ENCODE results near the gene ARHGAP44.
"Not testable (repeated sequence)": the region's sequence is repeated elsewhere in the genome, so short reads cannot be mapped to it uniquely, and the experiment has no call there.

ARHGAP44 gene

DNA sequence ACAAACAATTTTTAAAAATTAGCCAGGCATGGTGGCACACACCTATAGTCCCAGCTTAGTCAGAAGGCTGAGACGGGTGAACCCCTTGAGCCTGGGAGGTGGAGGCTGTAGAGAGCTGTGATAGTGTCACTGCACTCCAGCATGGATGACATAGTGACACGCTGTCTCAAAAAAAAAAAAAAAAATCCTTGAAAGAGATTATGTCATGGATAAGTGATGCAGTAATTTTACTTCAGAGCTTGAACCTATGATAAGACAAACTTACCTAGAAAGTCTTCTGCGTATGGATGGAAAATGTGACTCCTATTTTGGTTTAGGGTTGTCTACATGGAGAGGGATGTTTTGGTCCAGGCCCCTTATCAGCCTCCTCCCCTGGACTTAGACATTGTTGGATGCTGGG, 176.7 kb downstream of the ARHGAP44 start:
- DNase-seq = no peak

DNA sequence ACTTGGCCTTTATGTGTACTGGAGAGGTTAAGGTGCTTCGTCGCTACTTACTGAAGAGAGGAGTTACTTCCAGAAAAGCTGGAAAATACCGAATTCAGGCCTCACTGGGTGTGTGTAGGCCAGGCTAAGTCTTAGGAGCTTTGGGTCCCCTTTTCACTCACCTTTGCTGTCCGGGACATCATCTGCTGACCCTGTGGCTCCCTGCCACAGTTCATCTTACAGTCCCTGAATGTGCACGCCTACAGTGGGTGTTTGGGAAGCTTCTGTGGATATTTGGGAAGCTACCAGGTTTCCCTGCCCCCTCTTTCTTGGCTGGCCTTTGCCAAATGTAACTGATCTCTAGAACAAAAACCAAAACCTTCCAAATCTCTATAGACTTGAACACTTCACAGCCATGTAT, 177.1 kb downstream of the ARHGAP44 start:
- DNase-seq = no peak

DNA sequence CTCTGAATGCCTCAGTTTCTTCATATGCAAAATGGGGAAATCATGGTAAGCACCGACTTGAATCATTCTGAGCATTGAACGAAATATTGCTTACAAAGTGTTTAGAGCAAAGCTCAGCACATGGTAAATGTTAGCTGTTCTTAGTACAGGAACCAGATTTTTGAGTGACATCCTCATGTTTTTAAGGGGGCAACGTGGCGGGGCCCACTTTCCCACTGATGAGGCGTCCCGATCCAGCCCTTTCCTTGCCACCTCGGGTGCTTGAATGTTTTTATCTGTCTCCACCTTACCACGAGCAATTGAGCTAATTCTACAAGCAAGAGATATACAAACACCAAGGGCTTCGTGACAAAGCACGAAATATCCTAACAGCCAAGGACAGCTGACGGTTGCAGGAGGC, 178.7 kb downstream of the ARHGAP44 start:
- no peak for DNase-seq

DNA sequence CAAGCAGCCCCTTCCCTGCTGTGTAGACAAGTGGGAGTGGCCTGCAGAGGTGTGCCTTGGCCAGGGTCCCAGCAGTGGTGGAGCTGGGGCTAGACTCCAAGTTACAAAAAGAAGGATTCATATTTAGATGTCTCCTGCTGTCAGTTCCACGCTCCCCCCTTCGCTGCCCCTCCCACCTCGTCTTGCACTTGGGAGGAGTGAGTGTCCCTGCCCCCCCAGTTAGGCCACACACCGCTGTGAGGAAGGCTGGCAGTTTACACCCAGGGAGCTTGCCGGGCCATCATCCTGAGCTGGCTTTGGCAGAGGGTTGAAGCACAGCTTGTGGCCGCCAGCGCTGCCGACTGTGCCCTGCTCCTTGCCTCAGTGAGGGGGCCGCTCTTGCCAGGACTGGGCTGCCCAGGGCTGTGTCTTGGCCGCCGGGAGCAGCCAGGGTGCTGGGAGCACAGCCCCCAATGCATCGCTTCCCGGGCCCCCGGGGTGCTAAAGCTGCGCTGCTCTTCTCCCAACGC, 184.3 kb downstream of the ARHGAP44 start:
- DNase-seq = no peak

DNA sequence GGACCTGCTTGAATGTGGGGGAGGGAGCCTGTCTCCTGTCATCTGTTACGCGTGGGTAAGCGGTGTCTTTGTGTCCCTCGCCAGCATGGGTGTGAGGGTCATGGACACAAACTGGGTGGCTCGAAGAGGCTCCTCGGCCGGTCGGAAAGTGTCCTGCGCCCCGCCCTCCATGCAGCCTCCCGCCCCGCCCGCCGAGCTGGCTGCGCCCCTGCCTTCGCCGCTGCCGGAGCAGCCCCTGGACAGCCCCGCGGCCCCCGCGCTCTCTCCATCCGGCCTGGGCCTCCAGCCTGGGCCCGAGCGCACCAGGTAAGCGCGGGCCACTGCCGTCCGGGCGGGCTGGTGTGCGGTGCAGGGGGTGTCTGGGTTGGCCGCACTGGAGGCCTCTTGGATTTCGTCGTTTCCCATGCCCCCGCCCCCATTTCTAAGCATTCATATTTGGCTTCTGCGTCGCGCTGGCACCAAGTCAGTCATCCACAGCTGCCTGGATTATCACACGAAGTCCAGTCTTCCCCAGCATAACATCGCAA, 184.8 kb downstream of the ARHGAP44 start:
- no peak for DNase-seq

DNA sequence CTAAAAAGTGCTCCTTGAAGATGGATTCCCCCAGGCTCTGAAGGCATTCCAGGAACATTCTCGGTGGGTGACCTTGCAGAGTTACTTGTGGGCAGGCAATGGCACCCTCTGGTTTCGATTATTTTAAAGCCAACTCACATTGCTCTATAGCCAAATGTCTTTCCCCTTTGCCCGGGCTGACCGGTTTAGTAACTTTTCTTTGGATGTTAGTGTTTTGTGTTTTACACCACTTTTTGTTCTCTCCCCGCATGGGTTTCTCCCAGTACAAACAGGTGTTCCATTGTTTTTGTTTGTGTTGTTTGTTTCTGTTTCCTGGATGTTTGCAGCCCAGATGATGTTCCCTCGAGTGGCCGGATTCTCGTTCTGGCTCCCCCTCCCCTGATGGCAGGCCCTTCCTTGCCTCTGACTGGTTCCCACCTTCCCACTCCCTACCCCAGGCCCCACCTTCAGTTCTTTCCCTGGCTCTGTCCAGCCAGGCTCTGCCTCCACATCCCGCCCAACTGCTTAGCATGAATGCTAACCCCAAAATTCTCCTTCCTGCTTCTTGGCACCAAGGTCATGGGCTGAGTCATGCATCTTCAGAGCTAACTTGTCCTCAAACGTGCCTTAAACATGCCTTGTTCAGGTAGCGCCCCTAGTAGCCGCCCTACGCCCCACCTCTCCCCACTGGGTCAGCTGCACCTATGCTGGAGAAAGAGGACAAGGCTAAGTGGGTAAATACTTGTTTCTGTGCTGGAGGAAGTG, 187.9 kb downstream of the ARHGAP44 start:
- no peak for DNase-seq

DNA sequence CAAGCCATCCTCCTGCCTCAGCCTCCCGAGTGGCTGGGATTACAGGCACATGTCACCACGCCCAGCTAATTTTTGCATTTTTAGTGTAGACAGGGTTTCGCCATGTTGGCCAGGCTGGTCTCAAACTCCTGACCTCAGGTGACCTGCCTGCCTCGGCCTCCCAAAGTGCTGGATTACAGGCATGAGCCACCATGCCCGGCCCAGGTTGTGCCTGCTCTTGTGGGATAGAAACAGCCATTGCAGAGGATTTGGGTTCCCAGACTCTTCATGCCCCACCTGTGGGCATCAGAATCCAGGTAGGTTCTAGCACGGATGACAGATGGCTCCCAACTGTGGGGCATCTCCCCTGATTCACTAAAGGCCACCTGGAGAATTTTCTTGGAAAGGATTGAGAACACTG, 189.5 kb downstream of the ARHGAP44 start:
- DNase-seq = not testable (repeated sequence)

DNA sequence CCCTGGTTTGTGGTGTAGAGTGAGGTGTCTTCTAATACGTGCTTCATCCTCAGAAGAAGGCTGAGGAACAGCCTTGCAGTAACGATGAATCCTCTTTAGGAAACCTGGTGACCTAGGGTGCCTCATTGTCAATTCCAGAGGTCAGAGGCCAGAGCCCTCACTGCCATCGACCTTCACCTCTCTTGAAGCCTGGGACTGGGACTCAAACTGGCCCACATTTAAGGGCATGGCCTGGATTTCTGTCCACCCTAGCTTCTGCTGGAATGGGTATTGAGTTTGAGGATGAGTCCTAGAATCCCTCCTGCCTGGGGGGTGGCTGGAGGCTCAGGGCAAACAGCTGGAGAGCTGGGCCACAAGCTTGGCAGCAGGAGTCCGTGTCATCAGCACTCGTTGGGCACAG, 189.9 kb downstream of the ARHGAP44 start:
- no peak for DNase-seq

DNA sequence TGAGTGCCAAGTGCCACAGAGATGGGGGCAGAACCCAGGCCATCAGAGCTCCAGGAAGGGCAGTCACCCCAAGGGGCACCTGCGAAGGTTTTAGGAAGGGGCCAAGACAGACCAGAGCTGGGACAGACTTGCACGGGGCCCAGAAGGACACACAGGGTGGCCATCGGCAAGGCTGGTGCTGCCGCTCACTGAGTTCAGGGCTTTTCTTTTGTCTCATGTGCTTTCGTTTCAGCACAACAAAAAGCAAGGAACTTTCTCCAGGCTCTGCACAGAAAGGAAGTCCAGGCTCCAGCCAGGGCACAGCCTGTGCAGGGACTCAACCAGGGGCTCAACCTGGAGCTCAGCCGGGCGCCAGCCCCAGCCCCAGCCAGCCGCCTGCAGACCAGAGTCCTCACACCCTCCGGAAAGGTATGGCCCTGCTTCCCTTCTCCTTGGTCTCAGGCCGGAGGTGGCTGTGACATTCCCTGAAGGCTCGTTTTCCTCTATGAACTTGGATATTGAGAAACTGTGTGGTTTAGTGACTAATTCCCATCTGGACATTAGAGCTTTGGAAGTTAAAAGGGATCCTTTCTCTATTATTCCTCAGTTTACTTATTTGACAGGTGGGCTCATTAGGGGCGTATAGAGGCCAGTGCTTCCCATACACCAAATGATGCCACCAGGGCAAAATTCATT, 190.7 kb downstream of the ARHGAP44 start:
- DNase-seq = no peak

DNA sequence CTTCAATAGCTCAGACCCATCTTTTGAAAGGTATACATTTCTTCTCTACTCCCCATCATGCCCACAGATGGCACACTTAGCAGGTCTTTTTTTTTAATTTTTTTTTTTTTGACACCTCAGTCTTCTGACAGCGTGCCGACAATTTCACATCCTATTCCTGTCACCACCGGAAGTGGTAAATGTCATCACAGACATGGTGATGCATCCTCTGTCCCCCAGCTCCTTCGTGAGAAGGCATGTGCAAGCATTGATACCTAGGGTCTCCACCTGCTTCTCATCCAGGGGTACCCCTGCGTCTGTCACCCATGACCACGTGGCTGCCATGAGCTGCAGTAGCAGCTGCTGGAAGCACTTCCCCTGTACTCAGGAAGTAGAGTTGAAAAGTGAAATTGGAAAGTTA, 192.9 kb downstream of the ARHGAP44 start:
- no peak for DNase-seq

DNA sequence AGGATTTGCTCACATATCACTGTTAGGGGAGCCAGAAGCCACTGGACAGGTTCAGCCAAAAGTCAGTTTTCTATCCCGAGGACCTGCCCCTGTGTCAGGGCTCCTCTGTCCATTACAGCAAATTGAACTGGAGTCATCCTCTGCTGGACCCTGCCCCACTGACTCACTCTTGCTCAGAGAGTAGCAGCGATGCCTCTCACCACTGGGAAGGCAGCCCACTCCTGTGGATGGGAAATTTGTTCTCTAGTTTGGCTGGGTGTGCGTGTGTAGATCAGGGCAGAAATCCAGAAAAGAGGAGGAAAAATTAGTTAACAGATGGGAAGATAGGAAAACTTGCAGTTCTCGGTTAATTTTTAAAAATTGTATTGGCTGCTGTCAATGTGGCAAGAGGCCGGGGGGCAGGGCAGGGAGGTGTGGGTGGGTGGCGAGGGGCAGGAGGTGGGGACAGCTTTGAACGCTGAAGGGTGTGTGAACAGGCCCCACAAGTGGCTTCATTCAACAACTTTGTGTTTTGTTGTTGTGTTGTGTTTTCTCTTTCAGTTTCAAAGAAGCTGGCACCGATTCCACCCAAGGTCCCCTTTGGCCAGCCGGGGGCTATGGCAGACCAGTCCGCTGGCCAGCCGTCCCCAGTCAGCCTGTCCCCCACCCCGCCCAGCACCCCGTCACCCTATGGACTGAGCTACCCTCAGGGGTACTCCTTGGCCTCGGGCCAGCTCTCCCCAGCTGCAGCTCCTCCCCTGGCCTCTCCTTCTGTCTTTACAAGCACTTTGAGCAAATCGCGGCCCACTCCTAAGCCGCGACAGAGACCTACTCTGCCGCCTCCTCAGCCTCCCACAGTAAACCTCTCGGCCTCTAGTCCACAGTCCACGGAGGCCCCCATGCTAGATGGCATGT, 194.9 kb downstream of the ARHGAP44 start:
- DNase-seq = no peak

DNA sequence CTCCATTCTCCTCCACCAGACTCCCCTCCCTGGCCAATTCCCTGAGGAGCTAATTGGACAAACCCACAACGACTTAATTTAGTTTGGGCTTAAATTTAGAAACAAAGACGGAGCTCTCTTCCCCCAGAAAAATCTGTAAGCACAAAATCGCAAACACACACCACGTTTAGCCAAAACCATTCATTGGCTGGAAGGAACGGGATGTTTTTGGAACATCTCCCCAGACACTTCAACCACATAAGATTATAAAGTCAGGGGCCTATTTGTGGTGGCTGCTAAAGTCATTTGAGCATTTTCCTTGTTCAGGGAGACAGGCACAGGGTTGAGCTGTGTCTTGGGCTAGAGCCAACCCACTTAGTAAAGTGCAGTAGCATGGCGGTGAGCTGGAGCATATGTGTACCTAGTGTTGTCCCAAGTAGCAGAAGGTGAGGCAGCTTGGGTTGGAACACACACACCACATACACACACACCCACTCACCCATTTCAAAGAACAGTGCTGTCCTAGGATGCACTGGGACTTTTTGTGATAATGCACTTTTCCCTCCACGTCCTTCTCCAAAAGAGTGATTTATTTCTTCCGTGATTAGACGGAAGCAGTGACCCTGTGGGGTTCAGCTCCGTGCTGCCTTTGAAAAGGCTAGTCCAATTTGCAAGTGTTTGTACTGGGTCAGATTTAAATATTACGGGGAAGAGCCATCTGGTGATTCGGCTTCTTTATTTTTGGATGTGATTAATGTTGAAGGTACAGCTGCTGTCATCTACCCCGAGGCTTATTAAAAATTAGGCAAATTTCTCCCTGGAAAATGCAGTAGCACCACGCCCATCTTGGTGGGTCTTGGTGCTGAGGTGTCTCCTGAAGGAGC, 196.4 kb downstream of the ARHGAP44 start:
- DNase-seq = no peak

DNA sequence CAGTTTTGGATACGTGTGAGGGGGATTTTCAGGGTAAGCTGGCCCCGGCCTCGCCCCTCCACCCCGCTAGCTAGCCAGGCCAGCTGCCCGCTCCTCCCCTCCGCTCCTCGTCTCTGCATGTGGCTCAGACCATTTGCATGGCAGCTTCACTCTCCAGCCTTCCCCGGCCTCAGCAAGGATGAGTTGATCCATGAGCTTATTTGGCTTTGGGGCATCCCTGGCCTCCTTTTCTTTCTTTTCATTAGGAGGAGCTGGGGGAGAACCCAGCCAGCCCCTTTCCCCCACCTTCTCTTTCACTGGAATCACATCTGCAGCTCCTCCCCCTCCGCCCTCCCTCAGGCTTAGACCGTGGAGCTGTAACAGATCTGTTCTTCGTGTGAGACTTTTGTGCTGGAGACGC, 197.8 kb downstream of the ARHGAP44 start:
- DNase-seq = no peak

DNA sequence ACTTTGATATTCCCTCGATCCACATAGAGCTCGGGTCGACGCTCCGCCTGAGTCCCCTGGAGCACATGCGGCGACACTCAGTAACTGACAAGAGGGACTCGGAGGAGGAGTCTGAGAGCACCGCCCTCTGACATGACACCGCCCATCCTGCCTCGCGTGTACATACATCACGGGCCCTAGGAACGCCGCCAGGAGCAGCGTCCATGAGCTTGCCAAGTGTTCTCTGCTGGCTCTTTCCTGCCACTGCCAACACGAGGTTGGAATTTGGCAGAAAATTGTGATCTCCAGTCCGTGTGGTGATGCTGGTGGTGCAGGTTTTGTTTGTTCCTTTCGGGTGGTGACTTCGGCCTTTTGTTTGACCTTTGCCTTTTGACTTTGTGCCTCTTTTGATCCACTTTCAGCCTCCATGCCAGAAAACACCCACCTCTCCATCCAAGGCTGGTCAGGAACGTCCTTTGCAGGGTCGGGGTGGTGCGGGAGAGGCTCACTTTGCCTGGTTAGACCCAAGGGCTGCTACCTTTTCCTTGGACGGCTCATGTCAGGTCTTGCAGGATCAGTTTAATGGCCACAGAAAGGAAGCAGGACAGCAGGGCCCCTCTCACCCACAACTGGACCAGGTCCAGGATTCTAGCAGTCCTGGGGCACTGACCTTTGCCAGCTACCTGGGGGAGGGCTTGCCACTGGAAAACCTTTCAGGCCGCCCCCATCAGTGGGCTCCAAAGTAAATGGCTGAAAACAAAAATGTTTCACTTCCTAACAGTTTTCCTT, 200.9 kb downstream of the ARHGAP44 start:
- DNase-seq = no peak

DNA sequence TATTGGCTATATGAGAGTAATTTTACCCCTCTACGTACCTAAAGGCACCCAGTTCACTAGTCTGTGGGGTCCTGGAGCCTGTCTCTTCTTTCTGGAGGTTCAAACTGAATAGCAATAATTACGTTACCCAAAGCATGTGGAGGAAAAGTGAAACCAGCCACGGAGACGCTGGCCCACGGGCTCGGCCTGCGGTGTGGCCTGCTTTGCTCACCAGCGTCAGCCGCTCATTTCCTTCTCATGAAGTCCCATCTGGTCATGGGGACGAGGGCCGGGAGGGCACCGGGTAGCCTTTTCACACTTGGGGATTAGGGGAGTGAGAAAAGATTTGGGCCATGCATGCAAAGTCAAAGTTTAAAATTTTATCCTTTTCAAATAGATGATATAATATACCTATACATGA, 201.6 kb downstream of the ARHGAP44 start:
- DNase-seq = no peak

DNA sequence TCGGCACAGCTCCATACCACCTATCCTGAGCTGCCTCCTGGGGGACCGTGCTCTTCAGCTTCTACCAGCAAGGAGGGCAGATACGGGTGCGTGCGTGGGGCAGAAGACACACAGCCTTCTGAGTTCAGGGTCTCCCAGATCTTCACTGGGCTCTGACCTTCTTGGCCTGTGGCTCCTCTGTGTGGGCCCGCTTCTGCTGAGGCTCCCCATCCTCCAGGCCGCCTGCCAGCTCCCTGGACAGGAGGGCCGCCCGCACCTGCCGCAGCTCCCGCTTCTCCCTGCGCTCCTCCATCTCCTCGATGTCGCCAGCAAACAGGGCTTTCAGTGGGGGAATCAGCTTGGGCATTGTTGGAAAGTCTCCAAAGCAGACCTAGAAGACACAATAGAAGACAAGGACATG, 203.4 kb downstream of the ARHGAP44 start:
- no peak for DNase-seq

DNA sequence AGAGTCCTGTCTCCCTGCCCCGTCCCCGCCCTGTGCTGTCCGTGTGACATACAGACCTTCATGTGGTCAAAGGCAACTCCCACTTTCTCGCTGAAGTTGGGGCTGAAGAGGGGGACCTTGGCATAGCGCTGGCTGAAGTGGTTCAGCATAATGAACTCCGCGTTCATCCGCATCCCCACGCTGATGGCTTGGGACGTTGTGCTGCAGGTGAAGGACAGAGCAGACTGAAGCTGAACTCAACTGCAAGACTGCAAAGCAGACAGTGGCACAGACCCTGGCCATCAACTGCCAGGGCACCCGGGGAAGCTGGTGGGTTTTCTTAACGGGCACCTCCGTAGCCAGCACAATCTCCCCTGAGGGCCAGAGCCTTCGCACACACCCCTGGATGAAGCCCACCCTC, 204.3 kb downstream of the ARHGAP44 start:
- no peak for DNase-seq

DNA sequence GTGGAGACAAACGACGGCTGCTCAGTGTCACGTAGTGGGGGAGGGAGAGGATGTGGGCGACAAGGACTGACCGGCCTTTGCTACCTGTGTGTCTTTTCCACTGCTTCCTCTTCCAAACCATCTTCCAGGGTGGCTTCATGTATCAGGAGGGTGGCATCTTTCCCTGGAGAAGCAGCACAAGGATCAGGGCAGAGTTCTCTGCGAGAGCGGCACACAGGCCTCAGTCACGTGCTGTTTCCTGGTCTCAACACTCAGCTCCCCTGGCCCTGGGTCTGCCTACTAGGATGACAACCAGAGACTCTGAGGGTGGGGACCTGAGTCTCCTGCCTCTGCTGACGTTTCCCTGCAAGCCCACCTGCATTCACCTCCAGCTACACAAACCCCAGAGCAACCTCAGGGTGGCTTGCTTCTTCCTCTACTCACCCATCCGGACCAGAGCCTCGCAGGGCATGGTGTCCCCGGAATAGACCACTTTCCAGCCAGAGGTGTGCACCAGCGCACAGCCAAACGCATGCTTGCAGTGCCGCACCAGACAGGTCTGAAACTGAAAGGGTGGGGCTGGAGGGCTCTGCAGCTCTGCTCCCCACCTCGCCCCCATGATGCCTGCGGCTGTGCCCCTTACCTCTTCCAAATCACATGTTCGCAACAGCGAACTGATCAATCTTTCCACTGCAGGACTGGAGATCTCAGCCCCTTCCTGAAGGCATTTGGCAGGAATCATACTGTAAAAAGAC, 205.2 kb downstream of the ARHGAP44 start:
- no peak for DNase-seq

DNA sequence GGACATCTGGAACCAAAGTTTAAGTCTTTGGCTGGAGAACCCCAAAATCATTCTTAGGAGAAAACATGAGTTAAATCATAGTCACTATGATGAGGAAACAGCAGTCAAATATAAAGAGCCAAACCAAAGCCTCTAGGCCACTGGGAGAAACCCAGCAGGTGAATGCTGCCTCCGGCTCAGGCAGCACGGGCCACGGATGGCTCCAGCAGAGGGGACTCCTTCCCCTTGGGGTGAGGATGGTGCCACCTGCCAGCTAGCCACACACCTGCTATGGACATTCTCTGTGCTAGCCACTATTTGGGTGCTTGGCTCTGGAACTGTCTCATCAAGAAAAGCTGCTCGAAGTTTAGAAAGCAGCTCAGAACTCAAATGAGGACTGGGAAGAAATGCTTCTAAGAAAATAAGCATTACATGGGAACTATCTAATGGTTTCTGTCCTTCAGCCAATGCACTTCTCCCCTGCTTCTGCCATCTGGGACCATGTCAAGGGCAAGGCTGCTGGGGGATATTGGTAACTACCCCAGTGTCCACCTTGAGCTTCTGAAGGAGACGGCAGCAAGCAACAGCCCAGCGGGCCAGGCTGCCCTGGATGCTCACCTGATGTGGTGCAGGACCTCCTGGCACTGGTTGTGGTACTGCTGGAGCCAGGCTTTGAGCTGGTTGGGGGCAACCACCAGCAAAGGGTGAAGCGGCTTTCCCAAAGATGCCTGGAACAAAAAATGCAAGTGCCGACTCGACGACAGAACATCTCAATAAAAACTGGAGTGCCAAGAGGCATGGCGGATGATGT, 206.0 kb downstream of the ARHGAP44 start:
- no peak for DNase-seq

DNA sequence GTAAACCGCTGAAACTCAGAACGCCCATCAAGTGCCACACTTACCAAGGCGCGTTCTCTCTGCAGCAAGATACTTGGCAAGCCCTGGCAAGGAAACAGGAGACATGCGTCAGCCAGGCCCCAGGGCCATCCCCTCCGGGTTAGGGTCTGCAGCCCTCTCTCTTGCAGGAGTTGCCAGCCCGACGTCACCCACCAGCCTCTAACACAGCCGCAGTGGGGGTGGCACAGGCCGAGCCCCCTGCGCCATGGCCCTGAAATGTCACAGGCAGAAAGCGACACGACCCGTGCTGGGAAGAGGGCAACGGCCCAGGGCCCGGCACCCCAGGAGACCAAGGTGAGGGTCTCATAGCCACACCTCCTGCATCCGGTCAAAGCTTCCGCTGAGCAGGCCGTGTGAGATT, 206.6 kb downstream of the ARHGAP44 start:
- no peak for DNase-seq

Measured in DMS153 (cell line).